Type B pancreatic cell (in vitro differentiated cells): ENCODE results near the gene PLA2G4E. TPM values are rescaled to one million over a fixed set of nuclear protein-coding genes. Genes with fewer than 3 reads are reported as not detected.

ENCODE experiments used
- DNase-seq: peaks from one replicate; pipeline ENCODE4 v3.0.0; 2021; ENCODE audit warnings: mixed read lengths; ENCODE audit not compliant: unreplicated experiment; ENCODE audit errors: extremely low spot score
- H3K27ac Mint-ChIP-seq: 2 replicates; pipeline ENCODE4 v1.8.0; 2021; ENCODE audit warnings: mild to moderate bottlenecking, mixed read lengths
- H3K27me3 Mint-ChIP-seq: 2 replicates; pipeline ENCODE4 v1.8.0; 2021; ENCODE audit warnings: mixed read lengths
- H3K36me3 Mint-ChIP-seq: 2 replicates; pipeline ENCODE4 v1.8.0; 2021; ENCODE audit warnings: mixed read lengths
- H3K4me1 Mint-ChIP-seq: one replicate; pipeline ENCODE4 v1.8.0; 2021; ENCODE audit warnings: mixed read lengths; ENCODE audit not compliant: unreplicated experiment
- H3K4me3 Mint-ChIP-seq: 2 replicates; pipeline ENCODE4 v1.8.0; 2021; ENCODE audit warnings: mild to moderate bottlenecking, mixed read lengths
- H3K9me3 Mint-ChIP-seq: 2 replicates; pipeline ENCODE4 v1.8.0; 2021; ENCODE audit warnings: mixed read lengths
- CTCF ChIP-seq: fragments of 200-600 bp; sonication (generic); conservative IDR thresholded peaks from 2 replicates; pipeline ENCODE4 v1.5.0; 2021; ENCODE audit warnings: antibody characterized with exemption, mild to moderate bottlenecking
- total RNA-seq: library from RNA; stranded (reverse); gene quantifications from 2 replicates; pipeline ENCODE4 v1.2.1, GENCODE V29; 2021; ENCODE audit warnings: low replicate concordance

Gene PLA2G4E
- total RNA-seq, 1 donor from 2014 or later: not detected

- Mint-ChIP-seq H3K27me3 (peaks cover 3% of the 10 kb centered on the region), H3K9me3 (no peaks in the 10 kb centered on the region), H3K4me1 (peaks cover 35% of the 10 kb centered on the region), H3K4me3 (peak overlapping the region; percentile 94), H3K36me3 (peaks cover 8% of the 10 kb centered on the region), H3K27ac (peak overlapping the region; percentile 96)
- DNase-seq: no peak
- peak; percentile 43 for TF ChIP-seq CTCF
Observed at GRCh38 chr15:41971089-41971894, 49.5 kb downstream of the PLA2G4E start.

GRCh38 chr15:41970456-41970855 lies 50.4 kb downstream of the PLA2G4E start:
- peaks cover 3% of the 10 kb centered on the region for H3K27me3 Mint-ChIP-seq
- H3K27ac Mint-ChIP-seq: peak overlapping the region; percentile 52
- no peak for DNase-seq
- H3K4me3 Mint-ChIP-seq: peak overlapping the region; percentile 94
- no peaks in the 10 kb centered on the region for H3K9me3 Mint-ChIP-seq
- TF ChIP-seq CTCF: no peak
- peaks cover 11% of the 10 kb centered on the region for H3K36me3 Mint-ChIP-seq
- H3K4me1 Mint-ChIP-seq: peaks cover 40% of the 10 kb centered on the region

- H3K27me3 Mint-ChIP-seq: peaks cover 3% of the 10 kb centered on the region
- no peak for DNase-seq
- H3K27ac Mint-ChIP-seq: peak overlapping the region; percentile 52
- peaks cover 11% of the 10 kb centered on the region for H3K36me3 Mint-ChIP-seq
- peaks cover 40% of the 10 kb centered on the region for H3K4me1 Mint-ChIP-seq
- peak overlapping the region; percentile 94 for H3K4me3 Mint-ChIP-seq
- TF ChIP-seq CTCF: no peak
- H3K9me3 Mint-ChIP-seq: no peaks in the 10 kb centered on the region
Observed at GRCh38 chr15:41969851-41970431, 50.9 kb downstream of the PLA2G4E start.

- Mint-ChIP-seq H3K27me3 (no peaks in the 10 kb centered on the region), H3K9me3 (no peaks in the 10 kb centered on the region), H3K4me3 (peak overlapping the region; percentile 12), H3K36me3 (peaks cover 11% of the 10 kb centered on the region), H3K4me1 (peaks cover 40% of the 10 kb centered on the region), H3K27ac (peak overlapping the region; percentile 11)
- no peak for DNase-seq
- no peak for TF ChIP-seq CTCF
Observed at GRCh38 chr15:41968701-41969100, 52.1 kb downstream of the PLA2G4E start.

GRCh38 chr15:41967506-41968206 lies 53.2 kb downstream of the PLA2G4E start:
- no peak for TF ChIP-seq CTCF
- Mint-ChIP-seq H3K27ac (peak overlapping the region; percentile 80), H3K27me3 (no peaks in the 10 kb centered on the region), H3K4me1 (peaks cover 39% of the 10 kb centered on the region), H3K4me3 (peak overlapping the region; percentile 45), H3K36me3 (peaks cover 11% of the 10 kb centered on the region), H3K9me3 (no peaks in the 10 kb centered on the region)
- peak; percentile 25 for DNase-seq
